OCI-LY3 (cell line): ENCODE results near the gene TCTN1.

ENCODE experiments used
- CTCF ChIP-seq: fragments of 200-600, 300-600 bp; sonication (generic); IDR thresholded peaks from 2 replicates; pipeline ENCODE4 v1.5.1; 2014; ENCODE audit warnings: antibody characterized with exemption, low read length, low read depth
- EZH2phosphoT487 ChIP-seq: fragments of 200-600 bp; shearing (Covaris generic); IDR thresholded peaks from 2 replicates; pipeline ENCODE4 v1.6.1; 2018; ENCODE audit warnings: antibody characterized with exemption, mixed run types, low read depth

- TF ChIP-seq CTCF: no peak
- TF ChIP-seq EZH2phosphoT487: no peak
Observed at GRCh38 chr12:110591451-110592051, 22.4 kb upstream of the TCTN1 start.
